HG03060 (cell line): ENCODE data around the gene ACOXL.

Experiments used
- ATAC-seq: cut with Tn5 transposase; IDR thresholded peaks from one replicate; pipeline ENCODE4 v1.9.1; 2021; ENCODE audit warnings: low read depth, moderate number of reproducible peaks; ENCODE audit not compliant: unreplicated experiment

Gene ACOXL

GRCh38 chr2:111094691-111095090 lies 362.3 kb downstream of the ACOXL start:
- ATAC-seq = no peak

GRCh38 chr2:111095434-111095833 lies 363.1 kb downstream of the ACOXL start:
- ATAC-seq = no peak

DNA sequence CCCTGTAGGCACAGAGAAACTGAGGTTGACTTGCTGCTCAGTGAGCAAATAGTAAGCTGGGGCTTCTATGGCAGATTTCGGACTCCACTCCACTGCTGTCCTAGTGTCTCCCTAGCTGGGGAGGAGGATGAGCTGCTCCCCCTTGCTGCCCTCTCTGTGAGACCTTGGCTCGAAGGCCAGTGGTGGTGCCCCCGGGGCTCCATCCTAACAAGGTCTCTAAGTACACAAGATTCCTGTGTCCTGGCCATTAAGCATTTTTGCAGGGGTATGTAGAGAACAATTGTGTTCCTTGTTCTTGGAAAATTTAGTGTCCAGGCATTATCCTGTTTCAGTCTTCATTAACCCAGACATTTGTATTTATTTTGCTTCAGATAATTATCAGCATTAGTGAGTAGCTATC lies 367.0 kb downstream of the ACOXL start:
- no peak for ATAC-seq

DNA sequence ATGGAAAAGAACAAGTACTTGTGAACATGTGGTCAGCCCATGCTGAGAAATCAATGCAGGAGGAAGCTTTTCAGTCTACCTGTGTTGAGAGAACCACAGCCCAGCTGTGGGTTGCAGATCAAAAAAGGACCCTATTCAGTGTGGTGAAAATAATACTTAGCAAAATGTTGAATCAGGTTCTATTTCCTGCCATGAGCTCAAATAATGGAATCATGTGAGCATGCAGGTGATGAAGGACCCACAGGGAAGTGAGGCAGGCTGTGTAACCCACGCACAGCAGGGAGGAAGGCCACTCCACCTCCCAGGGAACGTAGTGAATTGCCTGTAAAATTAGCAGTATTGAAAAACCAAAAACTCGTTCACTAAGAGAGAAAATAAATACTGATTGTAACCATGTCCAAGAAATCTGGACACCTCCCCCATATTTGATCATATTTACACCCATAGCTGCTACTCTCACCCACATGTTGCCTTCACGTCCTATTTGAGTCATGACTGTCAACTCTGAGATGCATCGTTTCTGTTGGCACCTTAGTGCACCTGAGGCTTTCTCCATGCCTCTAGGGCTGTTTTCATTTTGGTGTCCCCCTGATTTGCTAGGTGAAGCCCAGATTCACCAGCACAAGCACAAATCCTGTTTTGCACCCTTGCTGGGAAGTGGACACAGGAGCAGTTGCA lies 367.9 kb downstream of the ACOXL start:
- peak; percentile 18 for ATAC-seq

DNA sequence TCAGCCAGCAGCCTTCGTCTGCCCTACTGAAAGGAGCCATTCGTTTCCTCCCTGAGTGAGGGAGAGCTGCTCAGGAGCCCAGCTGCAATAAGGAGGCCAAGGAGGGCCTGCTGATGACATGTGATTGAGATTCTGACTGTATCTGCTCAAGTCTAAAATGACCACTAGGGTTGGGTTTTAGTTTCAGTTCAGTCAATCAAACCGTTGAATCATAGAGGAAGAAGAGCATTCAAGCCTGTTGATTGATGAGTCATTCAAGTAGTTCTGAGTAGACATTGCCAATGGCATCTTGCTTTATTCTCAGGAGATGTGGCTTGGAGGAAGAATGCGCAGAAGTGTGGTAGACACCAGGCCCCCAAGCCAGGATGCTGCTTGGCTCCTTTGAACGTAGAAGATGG lies 368.4 kb downstream of the ACOXL start:
- ATAC-seq = peak; percentile 74

GRCh38 chr2:111101592-111101991 lies 369.2 kb downstream of the ACOXL start:
- ATAC-seq = no peak

GRCh38 chr2:111102216-111102615 lies 369.8 kb downstream of the ACOXL start:
- ATAC-seq = no peak

DNA sequence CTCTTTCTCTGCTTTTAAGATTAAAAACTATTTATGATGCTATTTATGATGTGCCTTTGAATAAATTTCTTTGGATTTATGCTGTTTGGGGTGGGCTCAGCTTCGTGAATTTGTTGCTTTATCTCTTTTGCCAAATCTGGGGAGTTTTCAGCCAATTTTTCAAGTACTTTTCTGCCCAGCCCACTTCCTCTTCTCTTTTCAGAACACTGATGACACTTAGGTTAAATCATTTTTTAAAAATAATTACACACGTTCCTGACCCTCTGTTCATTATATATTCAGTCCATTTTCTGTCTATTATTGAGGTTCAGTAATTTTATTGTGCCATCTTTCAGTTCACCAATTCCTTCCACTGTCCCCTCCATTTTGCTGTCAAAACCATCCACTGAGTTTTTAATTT lies 373.6 kb downstream of the ACOXL start:
- no peak for ATAC-seq

DNA sequence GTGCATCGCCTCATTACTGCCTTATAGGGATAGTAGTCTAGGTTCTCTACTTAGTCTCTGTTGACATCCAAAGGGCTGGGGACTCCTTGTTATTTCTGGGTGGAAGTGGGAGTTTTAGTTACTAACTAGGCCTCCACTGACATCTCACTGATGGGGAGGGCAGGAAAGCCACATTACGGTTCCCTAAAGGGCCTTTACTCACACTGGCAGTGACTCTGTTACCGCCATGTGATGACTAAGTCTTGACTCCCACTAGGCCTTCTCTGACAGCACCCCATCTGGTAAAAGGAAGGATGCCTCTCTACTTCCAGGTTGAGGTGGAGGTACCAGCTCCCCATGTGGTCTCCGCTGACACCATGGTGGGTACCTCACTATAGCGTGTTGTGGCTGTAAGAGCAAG lies 374.3 kb downstream of the ACOXL start:
- no peak for ATAC-seq

- ATAC-seq = no peak
Measured at GRCh38 chr2:111108745-111109271, 376.4 kb downstream of the ACOXL start.

DNA sequence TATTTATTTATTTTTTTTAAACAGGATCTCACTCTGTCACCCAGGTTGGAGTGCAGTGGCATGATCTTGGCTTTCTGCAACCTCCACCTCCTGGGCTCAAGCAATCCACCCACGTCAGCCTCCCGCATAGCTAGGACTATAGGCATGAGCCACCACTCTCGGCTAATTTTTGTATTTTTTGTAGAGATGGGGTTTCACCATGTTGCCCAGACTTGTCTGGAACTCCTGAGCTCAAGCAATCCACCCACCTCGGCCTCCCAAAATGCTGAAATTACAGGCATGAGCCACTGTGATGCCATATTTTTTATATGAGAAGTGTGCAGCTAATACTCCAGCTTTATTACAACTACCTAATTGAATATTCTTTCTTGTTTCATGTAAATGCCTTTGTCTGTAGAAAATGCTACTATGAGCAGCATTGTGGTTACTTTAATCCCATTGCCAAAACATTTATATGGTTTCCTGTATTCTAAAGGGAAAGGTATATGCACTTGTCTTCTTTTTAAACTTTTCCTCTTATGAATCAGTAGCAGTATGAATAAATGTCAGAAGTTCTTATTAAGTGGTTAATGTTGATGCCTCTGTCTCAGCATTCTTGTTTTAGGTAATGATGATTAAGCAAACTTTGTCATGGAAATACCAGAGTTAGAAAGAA lies 378.9 kb downstream of the ACOXL start:
- no peak for ATAC-seq

GRCh38 chr2:111113838-111114237 lies 381.5 kb downstream of the ACOXL start:
- no peak for ATAC-seq

GRCh38 chr2:111116011-111116746 lies 383.8 kb downstream of the ACOXL start:
- peak; percentile 37 for ATAC-seq

DNA sequence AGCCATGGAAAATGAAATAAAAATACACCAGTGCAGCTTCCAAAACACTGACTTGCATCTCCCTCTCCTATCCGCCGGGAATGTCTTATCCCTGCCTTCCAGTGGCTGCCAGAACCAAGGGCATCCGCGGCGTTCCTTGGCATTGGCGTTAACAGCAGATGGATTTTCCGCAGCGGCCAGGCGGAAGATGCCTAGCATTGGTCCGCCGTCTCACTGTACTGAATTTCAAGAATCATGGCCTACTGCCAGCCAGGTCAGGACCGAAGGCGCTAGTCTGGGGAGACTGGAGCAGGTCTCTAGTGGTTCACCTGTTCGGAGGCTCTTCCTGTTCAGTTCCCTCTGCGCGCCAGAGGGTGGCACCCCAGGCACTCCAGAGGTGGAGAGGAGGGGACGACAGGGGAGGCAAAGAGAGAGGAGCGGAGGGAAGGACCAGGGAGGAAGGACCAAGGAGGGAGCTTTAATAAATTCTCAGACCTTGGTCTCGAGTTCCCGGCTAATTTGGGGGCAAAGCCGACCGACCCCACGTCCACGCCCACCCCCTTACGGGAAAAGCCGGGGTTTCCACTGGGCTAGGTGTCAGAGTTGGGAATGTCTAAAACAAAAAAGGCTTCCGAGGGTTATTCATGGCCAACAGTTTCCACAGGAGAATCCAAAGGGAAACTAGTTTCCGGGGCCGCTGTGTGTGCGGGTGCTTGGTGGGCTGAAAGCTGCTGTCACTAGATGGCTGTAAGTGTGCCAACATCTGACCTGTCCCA lies 384.6 kb downstream of the ACOXL start:
- no peak for ATAC-seq

DNA sequence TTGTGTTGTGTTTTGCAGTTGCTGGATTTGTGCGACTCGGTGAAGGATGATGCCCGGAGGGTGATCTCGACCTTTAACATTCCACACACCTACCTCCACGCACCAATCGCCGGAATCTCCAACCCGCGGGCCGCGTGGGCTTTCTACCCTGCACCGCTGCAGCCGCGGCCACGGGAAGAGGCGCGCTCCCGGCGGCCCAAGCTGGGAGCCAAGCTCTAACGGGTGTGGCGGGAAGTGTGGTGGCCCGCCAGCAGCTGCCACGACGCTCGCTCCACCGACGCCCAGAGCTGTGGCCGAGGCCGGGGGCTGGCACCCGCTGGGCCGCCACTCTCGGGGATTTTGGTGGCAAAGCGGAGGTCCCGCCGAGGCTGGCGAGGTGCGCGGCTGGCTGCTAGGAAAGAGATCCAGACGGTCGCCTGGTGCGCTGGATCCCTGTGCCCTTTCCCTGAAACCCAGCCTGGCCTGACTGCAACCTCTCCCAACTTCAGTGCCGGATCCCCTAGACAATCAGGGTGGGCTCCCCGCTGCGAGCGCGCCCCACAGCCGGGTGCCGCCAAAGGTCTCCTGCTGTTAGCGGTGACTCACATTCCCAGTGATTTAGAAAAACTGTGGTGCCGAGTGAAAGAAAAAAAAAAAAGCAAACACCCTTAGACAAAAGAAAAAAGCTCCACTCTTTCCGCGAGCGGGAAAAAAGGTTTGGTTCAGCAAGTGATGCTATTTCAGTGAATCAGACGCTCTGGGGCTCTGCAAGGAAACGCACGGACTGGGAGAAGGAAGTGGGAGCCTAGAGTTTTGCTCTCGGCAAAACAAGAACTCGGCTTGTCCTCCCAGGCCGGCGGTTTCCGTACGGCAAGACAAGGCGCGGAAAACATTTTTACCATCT lies 385.5 kb downstream of the ACOXL start:
- no peak for ATAC-seq

DNA sequence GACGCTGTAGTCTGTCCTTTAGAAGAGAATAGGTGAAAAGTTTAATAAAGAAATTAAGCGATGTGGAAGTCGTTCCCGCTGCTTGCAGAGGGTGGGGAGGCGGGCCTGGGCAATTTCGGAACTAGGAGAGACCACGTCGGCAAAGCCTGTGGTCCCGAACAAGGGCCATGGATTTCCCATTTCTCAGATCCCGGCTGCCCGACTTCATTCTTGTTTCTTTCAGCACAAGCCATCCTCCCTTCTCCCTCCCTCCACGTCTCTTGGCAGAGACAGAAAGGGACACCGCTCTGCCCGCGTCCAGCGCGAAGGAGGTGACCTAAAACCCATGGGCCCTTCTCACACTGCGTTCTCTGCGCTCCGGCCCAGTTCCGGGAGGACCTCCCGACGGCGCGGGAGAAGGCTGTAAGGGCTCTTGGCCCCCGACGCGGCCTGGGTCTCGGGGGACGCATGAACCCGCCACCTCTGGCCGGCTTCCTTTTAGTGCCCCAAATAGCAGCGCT lies 386.2 kb downstream of the ACOXL start:
- ATAC-seq = no peak

- no peak for ATAC-seq
Measured at GRCh38 chr2:111118981-111119821, 386.8 kb downstream of the ACOXL start.

GRCh38 chr2:111119822-111120252 lies 387.5 kb downstream of the ACOXL start:
- ATAC-seq = no peak
